ENCODE results near the gene PLD3. TPM values are rescaled to one million over a fixed set of nuclear protein-coding genes. Genes with fewer than 3 reads are reported as not detected.

Gene PLD3
- total and polyA plus RNA-seq, 11 donors: 109 to 375 (median 161) TPM

DNA sequence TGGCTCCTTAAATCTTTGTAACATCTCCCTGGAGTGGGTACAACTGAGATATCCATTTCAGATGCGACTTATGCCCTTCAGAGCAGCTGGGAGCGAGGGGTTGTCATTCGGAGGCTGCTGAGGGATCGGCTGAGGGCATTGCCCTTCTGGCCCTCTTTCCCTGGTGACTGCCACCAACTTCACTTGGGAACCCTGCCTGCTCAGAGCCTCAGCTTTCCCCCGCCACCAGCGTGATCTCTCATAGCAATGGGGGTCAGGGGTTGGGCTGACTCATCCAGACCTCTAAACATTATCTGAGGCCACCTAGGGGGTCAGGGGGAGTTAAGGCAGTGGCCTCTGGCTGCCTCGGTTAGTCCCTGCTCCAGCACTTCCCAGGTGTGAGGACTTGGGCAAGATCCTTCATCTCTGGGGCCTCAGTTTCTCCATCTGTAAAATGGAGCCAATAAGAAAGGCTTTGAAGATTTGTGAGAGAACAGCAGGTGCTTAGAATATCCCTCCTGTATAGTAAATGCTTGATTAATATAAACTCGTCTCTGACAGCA, 63.5 kb downstream of the PLD3 start:
- H3K4me1 ChIP-seq: peaks cover 6 to 65% (median 26%) of the 10 kb centered on the region in 12 donors
- ATAC-seq: peak; percentile 6 to 32 (median 14)
- whole genome bisulfite sequencing, 4 donors: 50 to 63% (median 58%) methylated on average over 8 of the region's 8 CpGs

DNA sequence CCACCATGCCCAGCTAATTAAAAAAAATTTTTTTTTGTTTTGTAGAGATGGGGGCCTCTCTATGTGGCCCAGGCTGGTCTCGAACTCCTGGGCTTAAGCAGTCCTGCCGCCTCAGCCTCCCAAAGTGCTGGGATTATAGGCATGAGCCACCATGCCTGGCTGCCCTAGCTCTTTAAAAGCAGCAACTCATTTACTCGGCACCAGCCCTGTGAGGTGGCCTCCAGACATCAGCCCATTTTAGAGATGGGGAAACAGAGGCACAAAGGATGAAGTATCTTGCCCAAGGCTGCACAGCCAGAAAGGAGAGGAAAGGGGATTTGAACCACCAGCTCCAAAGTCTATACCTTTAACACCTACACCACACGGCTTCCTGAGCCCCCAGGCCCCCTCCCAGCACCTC, 64.4 kb downstream of the PLD3 start:
- Histone ChIP-seq H3K4me3 (peak overlapping the region in 1 of 12 donors; percentile 4), H3K4me1 (peaks cover 11 to 72% (median 33%) of the 10 kb centered on the region in 12 donors), H3K36me3 (no peaks in the 10 kb centered on the region), H3K27me3 (no peaks in the 10 kb centered on the region), H3K27ac (peak overlapping the region in 3 of 12 donors; percentile 92 to 97 (median 94)), H3K9me3 (no peaks in the 10 kb centered on the region)
- 83 to 91% (median 86%) methylated on average over 4 of the region's 4 CpGs for WGBS, 4 donors
- TF ChIP-seq POLR2A (IDR thresholded peaks at IDR 0.05): no peak
- TF ChIP-seq, protein P1, sequence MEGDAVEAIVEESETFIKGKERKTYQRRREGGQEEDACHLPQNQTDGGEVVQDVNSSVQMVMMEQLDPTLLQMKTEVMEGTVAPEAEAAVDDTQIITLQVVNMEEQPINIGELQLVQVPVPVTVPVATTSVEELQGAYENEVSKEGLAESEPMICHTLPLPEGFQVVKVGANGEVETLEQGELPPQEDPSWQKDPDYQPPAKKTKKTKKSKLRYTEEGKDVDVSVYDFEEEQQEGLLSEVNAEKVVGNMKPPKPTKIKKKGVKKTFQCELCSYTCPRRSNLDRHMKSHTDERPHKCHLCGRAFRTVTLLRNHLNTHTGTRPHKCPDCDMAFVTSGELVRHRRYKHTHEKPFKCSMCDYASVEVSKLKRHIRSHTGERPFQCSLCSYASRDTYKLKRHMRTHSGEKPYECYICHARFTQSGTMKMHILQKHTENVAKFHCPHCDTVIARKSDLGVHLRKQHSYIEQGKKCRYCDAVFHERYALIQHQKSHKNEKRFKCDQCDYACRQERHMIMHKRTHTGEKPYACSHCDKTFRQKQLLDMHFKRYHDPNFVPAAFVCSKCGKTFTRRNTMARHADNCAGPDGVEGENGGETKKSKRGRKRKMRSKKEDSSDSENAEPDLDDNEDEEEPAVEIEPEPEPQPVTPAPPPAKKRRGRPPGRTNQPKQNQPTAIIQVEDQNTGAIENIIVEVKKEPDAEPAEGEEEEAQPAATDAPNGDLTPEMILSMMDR (IDR thresholded peaks at IDR 0.05): no peak
- intact Hi-C loops (cut with DNase I): no loop called here
- ATAC-seq (no peak), DNase-seq (peak in 1 of 5 donors; percentile 7)

More for the DNA sequence above, 63.5 kb downstream of the PLD3 start:
- H3K4me3 ChIP-seq: peak overlapping the region in 1 of 12 donors; percentile 5
- H3K36me3 ChIP-seq: no peaks in the 10 kb centered on the region
- no peaks in the 10 kb centered on the region for H3K9me3 ChIP-seq
- intact Hi-C loops (cut with DNase I): no loop called here
- H3K27me3 ChIP-seq: no peaks in the 10 kb centered on the region
- DNase-seq: peak in 1 of 5 donors; percentile 27
- no peak for TF ChIP-seq POLR2A (IDR thresholded peaks at IDR 0.05)
- TF ChIP-seq, protein P1 (IDR thresholded peaks at IDR 0.05): no peak
- H3K27ac ChIP-seq: peak overlapping the region; percentile 76 to 97 (median 92)

DNA sequence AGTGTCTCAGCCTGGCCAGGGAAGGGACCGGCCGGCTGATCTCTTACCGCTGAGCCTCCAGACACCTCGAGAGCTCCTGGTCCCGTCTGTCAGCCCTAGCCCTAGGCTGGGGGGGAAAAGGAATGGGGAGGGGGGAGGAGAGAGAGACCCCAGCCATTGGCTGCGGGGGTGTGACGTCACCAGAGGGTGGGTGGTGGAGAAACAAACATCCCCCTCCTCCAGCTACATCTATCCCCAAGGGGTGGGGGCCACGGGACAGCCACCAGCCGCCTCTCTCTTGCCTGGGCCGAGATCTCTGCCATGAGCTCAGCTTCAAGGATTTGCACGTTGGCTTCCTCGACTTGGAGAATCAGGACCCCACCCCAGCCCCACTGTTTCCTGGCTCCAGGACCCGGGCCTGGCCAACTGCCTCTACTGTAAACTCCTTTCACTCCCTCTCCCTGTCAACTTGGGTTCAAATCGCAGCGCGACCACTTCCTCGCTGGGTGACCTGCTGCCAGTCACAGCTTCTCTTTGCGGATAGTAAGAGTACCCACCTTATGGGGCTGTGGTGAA, 64.9 kb downstream of the PLD3 start, which contains the start of gene PRX:
Gene PRX (minus strand): TSS at position 88 of the 555 bp plus-strand sequence. CDS start 5,446 bp downstream, outside the sequence.
- Histone ChIP-seq H3K27me3 (no peaks in the 10 kb centered on the region), H3K36me3 (no peaks in the 10 kb centered on the region), H3K4me1 (peaks cover 9 to 68% (median 32%) of the 10 kb centered on the region in 12 donors), H3K4me3 (peak within 1 kb of the TSS in 1 of 12 donors; percentile 4), H3K9me3 (no peaks in the 10 kb centered on the region), H3K27ac (peak within 1 kb of the TSS in 8 of 12 donors; percentile 79 to 97 (median 92))
- no peak for TF ChIP-seq POLR2A (IDR thresholded peaks at IDR 0.05)
- TF ChIP-seq, protein P1 (IDR thresholded peaks at IDR 0.05): no peak
- DNase-seq: peak in 1 of 5 donors; percentile 18
- no peak for ATAC-seq
- 49 to 51% (median 50%) methylated on average over 12 to 18 of the region's 18 CpGs for WGBS, 4 donors
- intact Hi-C loops (cut with DNase I): no loop called here
